SHP77 (cell line): ENCODE measurements around the gene HSBP1.

Experiments
- DNase-seq, 2 experiments: peaks; one replicate each; lab custom pipeline; 2025; lab: John Stamatoyannopoulos, UW

HSBP1 gene

GRCh38 chr16:83839561-83839960 lies 31.8 kb downstream of the HSBP1 start:
- DNase-seq, result no peak

GRCh38 chr16:83840060-83840617 lies 32.4 kb downstream of the HSBP1 start:
- no peak for DNase-seq

- DNase-seq, result no peak
These were observed 34.5 kb downstream of the HSBP1 start for GRCh38 chr16:83842291-83842690.

DNA sequence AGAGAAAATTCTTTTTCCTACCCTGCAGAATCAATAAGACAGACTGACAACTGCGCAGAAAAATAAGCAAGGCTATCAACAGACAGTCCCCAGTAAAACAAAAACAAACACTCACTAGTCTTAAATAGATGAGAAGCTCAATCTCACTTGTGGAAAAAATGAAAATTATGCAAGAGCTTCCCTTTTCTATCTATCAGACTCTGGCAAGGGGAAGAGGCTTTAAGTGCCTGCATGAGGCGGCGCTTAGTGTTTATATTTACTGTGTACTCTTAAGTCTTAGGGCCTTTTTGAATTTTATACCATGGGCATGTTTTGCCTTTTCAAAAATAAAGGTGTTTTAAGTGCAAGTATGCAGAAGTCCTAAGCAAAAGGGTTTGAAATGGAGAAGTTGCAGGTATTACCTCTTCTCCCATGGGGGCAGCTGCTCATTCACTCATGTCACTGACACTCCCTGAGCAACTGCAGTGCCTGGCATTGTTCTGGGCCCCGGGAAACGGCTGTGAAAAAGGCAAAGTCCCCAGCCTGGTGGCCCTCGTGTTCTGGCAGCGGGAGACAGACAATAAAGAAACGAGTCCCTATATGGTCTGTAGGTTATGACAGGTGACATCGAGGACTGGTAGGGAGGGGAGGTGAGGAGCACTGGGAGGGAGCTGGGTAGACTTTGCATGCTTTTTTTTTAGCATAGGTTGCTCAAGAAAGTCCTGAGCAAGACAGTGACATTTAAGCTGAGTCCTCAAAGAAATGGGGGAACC lies 35.2 kb downstream of the HSBP1 start:
- no peak for DNase-seq

GRCh38 chr16:83843657-83844056 lies 35.9 kb downstream of the HSBP1 start:
- DNase-seq, result no peak

DNA sequence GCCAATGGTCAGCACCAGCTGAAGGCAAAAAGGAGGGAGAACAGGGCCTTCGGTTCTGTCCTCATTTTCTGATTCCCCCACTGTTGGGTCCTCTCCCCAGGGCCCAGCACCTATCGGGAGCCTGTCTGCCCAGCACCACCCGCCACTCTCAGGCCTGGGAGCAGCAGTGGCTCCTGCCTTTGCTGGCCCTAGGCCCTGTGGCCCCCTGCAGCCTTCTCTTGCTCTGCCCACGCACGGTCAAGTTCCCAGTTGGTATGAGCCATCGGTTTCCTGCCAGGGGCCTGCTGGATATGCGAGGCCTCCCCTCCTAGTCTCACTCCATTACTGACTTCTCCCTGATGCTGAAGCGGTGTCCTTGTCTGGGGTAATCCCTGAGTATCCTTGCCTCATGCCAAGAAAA lies 37.5 kb downstream of the HSBP1 start:
- DNase-seq, result no peak

- DNase-seq, result no peak
These were observed 39.8 kb downstream of the HSBP1 start for GRCh38 chr16:83847371-83848225.

DNA sequence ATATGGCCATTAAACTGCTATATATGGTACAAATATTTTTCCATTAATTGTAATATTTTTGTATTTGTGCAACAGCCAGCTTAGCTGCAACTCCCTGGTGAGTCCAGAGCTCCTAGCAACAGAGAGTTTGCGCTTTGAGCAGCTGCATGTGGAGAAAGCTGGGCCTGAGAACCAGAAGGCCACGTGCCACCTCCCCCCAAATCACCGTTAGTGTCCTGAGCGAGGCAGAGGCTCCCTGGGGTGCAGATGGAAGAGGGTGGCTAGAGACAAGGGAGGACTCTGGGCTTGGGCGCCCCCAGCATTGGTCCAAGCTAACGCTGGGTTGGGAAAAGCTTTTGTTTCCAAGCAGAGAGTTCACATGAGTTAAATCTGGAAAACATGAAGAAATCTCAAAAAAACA lies 41.6 kb downstream of the HSBP1 start:
- no peak for DNase-seq

DNA sequence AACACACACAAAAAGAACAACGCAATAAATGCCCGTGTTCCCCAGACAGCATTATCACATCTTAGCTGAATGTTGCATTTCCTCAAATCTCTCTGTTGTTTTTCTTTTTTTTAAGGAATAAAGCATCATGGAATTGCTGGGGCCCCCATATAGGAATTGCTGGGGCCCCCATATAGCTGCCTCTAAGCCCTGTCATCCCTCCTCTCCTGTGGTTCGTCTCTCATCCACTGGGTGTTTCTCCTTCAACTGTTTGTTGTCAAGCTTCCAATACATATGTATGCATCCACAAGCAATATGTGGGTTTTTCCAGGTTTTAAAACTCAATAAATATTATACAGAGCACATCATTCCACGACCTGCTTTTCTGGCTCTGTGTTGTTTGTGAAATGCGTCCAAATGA lies 43.2 kb downstream of the HSBP1 start:
- DNase-seq, result no peak

GRCh38 chr16:83851473-83851872 lies 43.7 kb downstream of the HSBP1 start:
- DNase-seq, result no peak

DNA sequence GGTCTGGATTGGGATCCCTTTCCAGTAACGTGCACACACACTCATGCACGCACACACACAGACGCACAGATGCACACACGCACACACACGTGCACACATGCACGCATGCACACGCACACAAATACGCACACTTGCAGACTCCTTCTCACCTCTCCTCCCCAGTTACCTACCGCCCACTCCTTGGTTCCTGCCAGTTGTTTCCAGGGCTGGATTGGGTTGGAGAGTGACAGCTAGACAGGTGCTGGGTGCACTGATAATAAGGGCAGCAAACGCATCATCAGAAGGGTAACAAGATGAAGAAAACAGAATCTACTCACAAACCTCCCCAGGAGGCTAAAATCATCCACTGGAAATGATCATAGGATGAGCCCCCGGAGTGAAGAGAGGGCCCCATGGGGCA lies 45.0 kb downstream of the HSBP1 start:
- no peak for DNase-seq

DNA sequence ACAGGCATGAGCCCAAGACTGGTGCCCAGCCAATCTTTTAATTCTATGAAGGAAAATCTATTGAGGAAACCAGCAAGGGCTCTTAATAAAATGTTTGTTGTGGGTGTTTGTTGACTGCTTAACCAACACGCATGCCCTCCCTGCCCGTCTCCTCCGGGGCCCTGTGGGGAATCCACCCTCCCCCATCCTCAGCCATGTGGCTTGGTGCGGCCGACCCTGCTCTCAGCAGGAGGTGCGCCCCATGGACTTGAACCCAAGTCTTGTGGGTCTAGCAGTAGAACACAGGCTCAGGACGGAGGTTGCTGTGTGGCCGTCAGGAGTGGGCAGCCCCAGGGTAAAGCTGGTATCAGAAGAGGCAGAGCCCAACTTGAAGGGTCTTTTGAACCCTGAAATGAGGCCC lies 46.1 kb downstream of the HSBP1 start:
- no peak for DNase-seq

DNA sequence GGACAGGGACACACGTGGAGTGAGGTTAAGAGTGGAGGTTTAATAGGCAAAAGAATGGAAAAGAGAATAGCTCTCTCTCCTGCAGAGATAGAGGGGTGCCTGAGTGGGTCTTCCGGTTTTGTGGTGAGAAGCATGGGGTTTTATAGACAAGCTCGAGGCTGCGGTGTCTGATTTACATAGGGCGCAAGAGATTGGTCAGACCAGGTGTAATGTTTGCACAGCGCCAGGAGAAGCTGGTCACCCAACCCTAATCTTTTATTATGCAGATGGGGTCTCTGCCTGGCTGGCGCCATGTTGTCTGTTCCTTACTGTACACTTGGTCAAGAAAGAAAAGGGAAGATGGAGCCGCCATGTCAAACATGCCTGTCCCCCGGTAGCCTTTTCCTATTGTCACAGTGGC lies 46.6 kb downstream of the HSBP1 start:
- DNase-seq, result no peak

DNA sequence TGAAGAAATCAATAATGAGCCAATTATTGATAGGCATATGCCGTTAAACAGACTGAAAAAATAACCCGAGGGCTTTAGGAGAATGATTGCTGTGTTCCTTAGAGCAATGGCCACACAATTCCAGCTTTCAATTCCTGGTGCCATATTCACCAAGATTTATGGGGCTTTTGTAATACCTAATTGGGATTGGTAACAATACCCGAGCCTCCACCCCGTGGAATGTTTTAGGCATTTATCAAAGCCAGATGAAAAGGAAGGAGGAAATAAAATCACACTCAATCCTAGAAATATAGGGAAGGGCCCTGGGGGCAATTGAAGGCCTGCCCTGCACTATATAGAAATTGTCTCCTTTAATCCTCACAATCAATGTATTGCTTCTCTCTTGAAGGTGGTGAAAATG lies 49.0 kb downstream of the HSBP1 start:
- no peak for DNase-seq

DNA sequence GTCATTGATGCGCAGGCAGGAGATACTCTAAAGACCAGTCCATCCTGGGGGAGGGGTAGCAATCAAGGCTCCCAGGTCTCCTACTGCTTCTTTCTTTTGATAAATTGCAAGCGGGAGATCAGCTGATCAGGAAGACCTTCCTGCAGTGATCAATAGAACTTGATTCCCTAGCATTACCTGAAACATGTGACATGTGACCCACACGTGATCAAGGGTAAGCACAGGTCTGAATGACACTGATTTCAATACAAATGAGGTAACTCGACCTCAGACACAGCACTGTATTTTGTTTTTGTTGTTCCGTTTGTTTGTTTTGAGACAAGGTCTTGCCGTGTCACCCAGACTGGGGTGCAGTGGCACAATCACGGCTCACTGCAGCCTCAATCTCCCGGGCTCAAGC lies 51.5 kb downstream of the HSBP1 start:
- no peak for DNase-seq

GRCh38 chr16:83862661-83863060 lies 54.9 kb downstream of the HSBP1 start:
- no peak for DNase-seq

DNA sequence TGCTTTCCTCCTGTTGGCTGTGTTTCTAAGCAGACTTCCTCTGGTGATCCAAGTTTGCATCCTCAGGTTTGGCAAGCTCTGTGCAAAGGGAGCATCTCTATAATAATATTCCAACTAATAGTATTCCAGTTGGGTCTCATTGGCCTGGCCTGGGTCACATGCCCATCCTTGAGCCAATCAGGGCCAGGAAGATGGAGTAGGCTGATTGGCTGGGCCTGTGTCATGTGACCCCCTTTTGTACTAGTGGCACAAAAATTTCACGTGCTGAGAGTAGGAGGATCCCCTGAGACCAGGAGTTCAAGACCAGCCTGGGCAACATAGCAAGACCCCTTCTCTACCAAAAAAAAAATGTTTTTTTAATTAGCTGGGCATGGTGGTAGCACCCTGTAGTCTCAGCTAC lies 55.9 kb downstream of the HSBP1 start:
- DNase-seq, result no peak
